ENCODE measurements around the gene SLC37A3.

GRCh38 chr7:140384894-140385545 is 13.3 kb downstream of the SLC37A3 start:
- TF ChIP-seq, protein P1, sequence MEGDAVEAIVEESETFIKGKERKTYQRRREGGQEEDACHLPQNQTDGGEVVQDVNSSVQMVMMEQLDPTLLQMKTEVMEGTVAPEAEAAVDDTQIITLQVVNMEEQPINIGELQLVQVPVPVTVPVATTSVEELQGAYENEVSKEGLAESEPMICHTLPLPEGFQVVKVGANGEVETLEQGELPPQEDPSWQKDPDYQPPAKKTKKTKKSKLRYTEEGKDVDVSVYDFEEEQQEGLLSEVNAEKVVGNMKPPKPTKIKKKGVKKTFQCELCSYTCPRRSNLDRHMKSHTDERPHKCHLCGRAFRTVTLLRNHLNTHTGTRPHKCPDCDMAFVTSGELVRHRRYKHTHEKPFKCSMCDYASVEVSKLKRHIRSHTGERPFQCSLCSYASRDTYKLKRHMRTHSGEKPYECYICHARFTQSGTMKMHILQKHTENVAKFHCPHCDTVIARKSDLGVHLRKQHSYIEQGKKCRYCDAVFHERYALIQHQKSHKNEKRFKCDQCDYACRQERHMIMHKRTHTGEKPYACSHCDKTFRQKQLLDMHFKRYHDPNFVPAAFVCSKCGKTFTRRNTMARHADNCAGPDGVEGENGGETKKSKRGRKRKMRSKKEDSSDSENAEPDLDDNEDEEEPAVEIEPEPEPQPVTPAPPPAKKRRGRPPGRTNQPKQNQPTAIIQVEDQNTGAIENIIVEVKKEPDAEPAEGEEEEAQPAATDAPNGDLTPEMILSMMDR (IDR thresholded peaks at IDR 0.05), result no peak
- TF ChIP-seq POLR2AphosphoS5 (IDR thresholded peaks at IDR 0.05), result no peak
